ENCODE data around the gene DLGAP1. TPM values are rescaled to one million over a fixed set of nuclear protein-coding genes. Genes with fewer than 3 reads are reported as not detected.
A peak's percentile ranks its signal among the peaks of the same experiment; 100 is the strongest.

The DLGAP1 gene
- total RNA-seq, 6 experiments from 2014 or later, result 0.09 to 0.31 (median 0.18) TPM; not detected in 2

GRCh38 chr18:3649633-3650426 lies 805.3 kb downstream of the DLGAP1 start:
- Histone ChIP-seq H3K27ac (peak overlapping the region in 1 of 3 donors; percentile 28), H3K27me3 (no peaks in the 10 kb centered on the region), H3K36me3 (no peaks in the 10 kb centered on the region), H3K4me3 (no peak overlapping the region), H3K9me3 (no peaks in the 10 kb centered on the region), H3K4me1 (peaks cover 0 to 7% (median 0%) of the 10 kb centered on the region in 4 donors)
- intact Hi-C loops (cut with DNase I), result no loop called here
- ATAC-seq (peak in 3 of 4 donors; percentile 21 to 53 (median 45)), DNase-seq (no peak)
- 27% methylated on average over 8 of the region's 8 CpGs for WGBS (ENCODE audit: insufficient coverage, low coverage, low lambda C conversion rate, missing lambda C conversion rate)
- TF ChIP-seq POLR2A (IDR thresholded peaks at IDR 0.05), result no peak
- TF ChIP-seq CTCF (IDR thresholded peaks at IDR 0.05), result no peak

GRCh38 chr18:3649135-3649632 lies 805.9 kb downstream of the DLGAP1 start:
- ATAC-seq, result peak in 1 of 4 donors; percentile 20
- intact Hi-C loops (cut with DNase I), result no loop called here
- WGBS (ENCODE audit: insufficient coverage, low coverage, low lambda C conversion rate, missing lambda C conversion rate), result 83% methylated on average over 5 of the region's 6 CpGs
- no peak overlapping the region for H3K4me3 ChIP-seq
- H3K36me3 ChIP-seq, result no peaks in the 10 kb centered on the region
- no peak overlapping the region for H3K27ac ChIP-seq
- no peak for TF ChIP-seq CTCF (IDR thresholded peaks at IDR 0.05)
- TF ChIP-seq POLR2A (IDR thresholded peaks at IDR 0.05), result no peak
- H3K4me1 ChIP-seq, result peaks cover 0 to 7% (median 0%) of the 10 kb centered on the region in 4 donors
- no peak for DNase-seq
- no peaks in the 10 kb centered on the region for H3K9me3 ChIP-seq
- no peaks in the 10 kb centered on the region for H3K27me3 ChIP-seq

GRCh38 chr18:3648641-3649040 lies 806.5 kb downstream of the DLGAP1 start:
- WGBS (ENCODE audit: insufficient coverage, low coverage, low lambda C conversion rate, missing lambda C conversion rate), result 55% methylated on average over 2 of the region's 2 CpGs
- Histone ChIP-seq H3K4me1 (peaks cover 0 to 7% (median 0%) of the 10 kb centered on the region in 4 donors), H3K27ac (no peak overlapping the region), H3K36me3 (no peaks in the 10 kb centered on the region), H3K27me3 (no peaks in the 10 kb centered on the region), H3K4me3 (no peak overlapping the region), H3K9me3 (no peaks in the 10 kb centered on the region)
- intact Hi-C loops (cut with DNase I), result no loop called here
- no peak for DNase-seq
- TF ChIP-seq CTCF (IDR thresholded peaks at IDR 0.05) (no peak), POLR2A (IDR thresholded peaks at IDR 0.05) (no peak)
- ATAC-seq, result no peak

GRCh38 chr18:3648200-3648599 lies 806.9 kb downstream of the DLGAP1 start:
- no peak for TF ChIP-seq POLR2A (IDR thresholded peaks at IDR 0.05)
- TF ChIP-seq CTCF (IDR thresholded peaks at IDR 0.05), result no peak
- H3K4me1 ChIP-seq, result peaks cover 0 to 7% (median 0%) of the 10 kb centered on the region in 4 donors
- DNase-seq, result no peak
- no peaks in the 10 kb centered on the region for H3K27me3 ChIP-seq
- H3K9me3 ChIP-seq, result no peaks in the 10 kb centered on the region
- intact Hi-C loops (cut with DNase I), result no loop called here
- H3K4me3 ChIP-seq, result no peak overlapping the region
- ATAC-seq, result no peak
- no peak overlapping the region for H3K27ac ChIP-seq
- no peaks in the 10 kb centered on the region for H3K36me3 ChIP-seq
- 87% methylated on average over 6 of the region's 6 CpGs for WGBS (ENCODE audit: insufficient coverage, low coverage, low lambda C conversion rate, missing lambda C conversion rate)

Measured in right lobe of liver (tissue), 6 donors.